Panc1 (cell line): ENCODE data around the gene CCT7.

ENCODE experiments used
- SIN3A ChIP-seq: IDR thresholded peaks from 2 replicates; pipeline ENCODE4 v1.6.1; 2012; ENCODE audit warnings: low read depth, mild to moderate bottlenecking, low read length, moderate library complexity, borderline replicate concordance; ENCODE audit not compliant: insufficient read depth
- TCF7L2 ChIP-seq: IDR thresholded peaks from 2 replicates; pipeline ENCODE4 v1.6.1; 2011; ENCODE audit warnings: mild to moderate bottlenecking, low read depth, low read length, inconsistent platforms
- TF ChIP-seq, protein P1 (sequence below): fragments of 450-650 bp; IDR thresholded peaks from 2 replicates; pipeline ENCODE4 v1.5.1; 2017; ENCODE audit warnings: mild to moderate bottlenecking
- TF ChIP-seq, protein P2 (sequence below), 2 experiments: IDR thresholded peaks; 2 replicates each; pipeline ENCODE4 v1.6.1; 2011 to 2012; ENCODE audit warnings: low read depth in 2 of 2, control low read depth in 1 of 2, low read length in 1 of 2, mild to moderate bottlenecking in 1 of 2, moderate library complexity in 1 of 2; ENCODE audit not compliant: insufficient read depth in 1 of 2

DNA sequence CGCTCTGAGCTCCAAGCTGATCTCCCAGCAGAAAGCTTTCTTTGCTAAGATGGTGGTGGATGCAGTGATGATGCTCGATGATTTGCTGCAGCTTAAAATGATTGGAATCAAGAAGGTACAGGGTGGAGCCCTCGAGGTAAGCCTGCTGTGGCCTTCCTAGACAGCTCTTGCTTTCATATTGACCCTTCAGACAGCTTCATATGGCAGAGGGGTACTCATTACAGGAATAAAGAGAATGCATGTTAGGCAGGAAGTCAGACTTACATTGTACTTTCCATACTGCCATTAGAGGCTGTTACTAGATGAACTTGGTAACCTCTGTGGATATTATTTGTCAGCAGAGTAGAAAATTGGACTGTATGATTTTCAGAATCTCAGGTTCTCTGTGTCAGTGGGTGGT is 10.5 kb downstream of the CCT7 start:
- TF ChIP-seq, protein P1, sequence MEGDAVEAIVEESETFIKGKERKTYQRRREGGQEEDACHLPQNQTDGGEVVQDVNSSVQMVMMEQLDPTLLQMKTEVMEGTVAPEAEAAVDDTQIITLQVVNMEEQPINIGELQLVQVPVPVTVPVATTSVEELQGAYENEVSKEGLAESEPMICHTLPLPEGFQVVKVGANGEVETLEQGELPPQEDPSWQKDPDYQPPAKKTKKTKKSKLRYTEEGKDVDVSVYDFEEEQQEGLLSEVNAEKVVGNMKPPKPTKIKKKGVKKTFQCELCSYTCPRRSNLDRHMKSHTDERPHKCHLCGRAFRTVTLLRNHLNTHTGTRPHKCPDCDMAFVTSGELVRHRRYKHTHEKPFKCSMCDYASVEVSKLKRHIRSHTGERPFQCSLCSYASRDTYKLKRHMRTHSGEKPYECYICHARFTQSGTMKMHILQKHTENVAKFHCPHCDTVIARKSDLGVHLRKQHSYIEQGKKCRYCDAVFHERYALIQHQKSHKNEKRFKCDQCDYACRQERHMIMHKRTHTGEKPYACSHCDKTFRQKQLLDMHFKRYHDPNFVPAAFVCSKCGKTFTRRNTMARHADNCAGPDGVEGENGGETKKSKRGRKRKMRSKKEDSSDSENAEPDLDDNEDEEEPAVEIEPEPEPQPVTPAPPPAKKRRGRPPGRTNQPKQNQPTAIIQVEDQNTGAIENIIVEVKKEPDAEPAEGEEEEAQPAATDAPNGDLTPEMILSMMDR, result no peak
- TF ChIP-seq, protein P2, sequence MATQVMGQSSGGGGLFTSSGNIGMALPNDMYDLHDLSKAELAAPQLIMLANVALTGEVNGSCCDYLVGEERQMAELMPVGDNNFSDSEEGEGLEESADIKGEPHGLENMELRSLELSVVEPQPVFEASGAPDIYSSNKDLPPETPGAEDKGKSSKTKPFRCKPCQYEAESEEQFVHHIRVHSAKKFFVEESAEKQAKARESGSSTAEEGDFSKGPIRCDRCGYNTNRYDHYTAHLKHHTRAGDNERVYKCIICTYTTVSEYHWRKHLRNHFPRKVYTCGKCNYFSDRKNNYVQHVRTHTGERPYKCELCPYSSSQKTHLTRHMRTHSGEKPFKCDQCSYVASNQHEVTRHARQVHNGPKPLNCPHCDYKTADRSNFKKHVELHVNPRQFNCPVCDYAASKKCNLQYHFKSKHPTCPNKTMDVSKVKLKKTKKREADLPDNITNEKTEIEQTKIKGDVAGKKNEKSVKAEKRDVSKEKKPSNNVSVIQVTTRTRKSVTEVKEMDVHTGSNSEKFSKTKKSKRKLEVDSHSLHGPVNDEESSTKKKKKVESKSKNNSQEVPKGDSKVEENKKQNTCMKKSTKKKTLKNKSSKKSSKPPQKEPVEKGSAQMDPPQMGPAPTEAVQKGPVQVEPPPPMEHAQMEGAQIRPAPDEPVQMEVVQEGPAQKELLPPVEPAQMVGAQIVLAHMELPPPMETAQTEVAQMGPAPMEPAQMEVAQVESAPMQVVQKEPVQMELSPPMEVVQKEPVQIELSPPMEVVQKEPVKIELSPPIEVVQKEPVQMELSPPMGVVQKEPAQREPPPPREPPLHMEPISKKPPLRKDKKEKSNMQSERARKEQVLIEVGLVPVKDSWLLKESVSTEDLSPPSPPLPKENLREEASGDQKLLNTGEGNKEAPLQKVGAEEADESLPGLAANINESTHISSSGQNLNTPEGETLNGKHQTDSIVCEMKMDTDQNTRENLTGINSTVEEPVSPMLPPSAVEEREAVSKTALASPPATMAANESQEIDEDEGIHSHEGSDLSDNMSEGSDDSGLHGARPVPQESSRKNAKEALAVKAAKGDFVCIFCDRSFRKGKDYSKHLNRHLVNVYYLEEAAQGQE (IDR thresholded peaks at IDR 0.05; ENCODE audit: insufficient read depth in 1 of 2, low read depth in 2 of 2, low read length in 1 of 2), result no peak
- TF ChIP-seq TCF7L2, result no peak
- TF ChIP-seq SIN3A, result no peak
